OCI-M1 (cell line): ENCODE data around the gene CPHXL2.

Source experiments
- DNase-seq: peaks from one replicate; lab custom pipeline; 2025; lab: John Stamatoyannopoulos, UW

CPHXL2 gene

GRCh38 chr16:75640598-75640997 lies 36.2 kb downstream of the CPHXL2 start:
- DNase-seq, result no peak

- no peak for DNase-seq
Measured at GRCh38 chr16:75635036-75635435, 41.8 kb downstream of the CPHXL2 start.

GRCh38 chr16:75632857-75633256 lies 44.0 kb downstream of the CPHXL2 start:
- no peak for DNase-seq

- DNase-seq, result no peak
Measured at GRCh38 chr16:75630052-75630451, 46.8 kb downstream of the CPHXL2 start.

GRCh38 chr16:75629132-75629531 lies 47.7 kb downstream of the CPHXL2 start:
- no peak for DNase-seq

- no peak for DNase-seq
Measured at GRCh38 chr16:75628351-75628750, 48.5 kb downstream of the CPHXL2 start.

- no peak for DNase-seq
Measured at GRCh38 chr16:75627851-75628250, 49.0 kb downstream of the CPHXL2 start.

GRCh38 chr16:75626806-75627205 lies 50.0 kb downstream of the CPHXL2 start:
- no peak for DNase-seq

GRCh38 chr16:75624921-75625334 lies 51.9 kb downstream of the CPHXL2 start:
- DNase-seq, result peak; percentile 76

GRCh38 chr16:75622761-75623605 lies 53.8 kb downstream of the CPHXL2 start, which contains the start of gene ADAT1:
TSS of gene ADAT1 (minus strand) at chr16:75623281. CDS start at chr16:75620799, 2,482 bp downstream.
- DNase-seq, result peak; percentile 99

GRCh38 chr16:75621170-75621477 lies 55.7 kb downstream of the CPHXL2 start:
- DNase-seq, result peak; percentile 94

GRCh38 chr16:75620326-75621169 lies 56.3 kb downstream of the CPHXL2 start:
- peak; percentile 91 for DNase-seq

- DNase-seq, result no peak
Measured at GRCh38 chr16:75618780-75619179, 58.0 kb downstream of the CPHXL2 start.

GRCh38 chr16:75617121-75617520 lies 59.7 kb downstream of the CPHXL2 start:
- DNase-seq, result no peak

GRCh38 chr16:75616521-75617010 lies 60.2 kb downstream of the CPHXL2 start:
- no peak for DNase-seq

GRCh38 chr16:75615619-75616018 lies 61.2 kb downstream of the CPHXL2 start:
- DNase-seq, result no peak

GRCh38 chr16:75614066-75614897 lies 62.5 kb downstream of the CPHXL2 start:
- no peak for DNase-seq
